ENCODE results near the gene ARFGAP2. TPM values are rescaled to one million over a fixed set of nuclear protein-coding genes. Genes with fewer than 3 reads are reported as not detected.

The ARFGAP2 gene
- total RNA-seq, 1 donor from 2014 or later = 94.2 TPM

DNA sequence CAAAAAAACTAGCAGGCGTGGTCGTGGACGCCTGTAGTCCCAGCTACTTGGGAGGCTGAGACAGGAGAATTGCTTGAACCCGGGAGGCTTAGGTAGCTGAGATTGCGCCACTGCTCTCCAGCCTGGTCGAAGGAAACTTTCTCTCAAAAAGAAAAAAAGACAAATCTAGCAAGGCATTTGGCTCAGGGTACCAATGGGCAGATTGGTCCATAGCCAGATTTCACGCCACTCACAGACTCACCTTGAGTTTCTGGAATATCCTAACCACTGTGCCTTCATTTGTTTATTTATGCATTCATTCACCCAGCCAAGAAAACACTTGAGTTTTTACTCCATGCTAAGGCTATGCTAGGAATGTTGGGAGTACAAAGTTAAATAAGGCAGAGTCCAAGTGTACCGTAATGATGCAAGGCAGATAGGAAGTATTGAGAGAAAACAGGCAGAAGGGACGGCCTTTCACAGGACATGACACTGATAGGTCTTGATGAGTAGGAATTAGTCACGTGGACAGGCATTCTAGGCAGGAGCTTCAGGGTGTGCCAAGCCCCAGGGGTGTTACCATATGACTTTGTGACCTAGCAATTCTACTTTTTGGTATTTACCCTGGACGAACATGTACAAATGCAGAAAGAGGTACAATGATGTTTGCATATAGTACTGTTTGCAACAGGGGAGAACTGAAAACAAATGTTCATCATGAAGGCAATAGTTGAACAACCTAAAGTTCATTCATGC is 12.6 kb upstream of the ARFGAP2 start:
- intact Hi-C loops (cut with DNase I) = no loop called here
- peak; percentile 8 for ATAC-seq
- no peak for DNase-seq (ENCODE audit: low spot score)

GRCh38 chr11:47188259-47188658 is 11.6 kb upstream of the ARFGAP2 start:
- no peak for DNase-seq (ENCODE audit: low spot score)
- intact Hi-C loops (cut with DNase I) = no loop called here
- peak; percentile 18 for ATAC-seq

GRCh38 chr11:47187723-47188122 is 11.0 kb upstream of the ARFGAP2 start:
- intact Hi-C loops (cut with DNase I) = no loop called here
- ATAC-seq (no peak), DNase-seq (ENCODE audit: low spot score) (no peak)

DNA sequence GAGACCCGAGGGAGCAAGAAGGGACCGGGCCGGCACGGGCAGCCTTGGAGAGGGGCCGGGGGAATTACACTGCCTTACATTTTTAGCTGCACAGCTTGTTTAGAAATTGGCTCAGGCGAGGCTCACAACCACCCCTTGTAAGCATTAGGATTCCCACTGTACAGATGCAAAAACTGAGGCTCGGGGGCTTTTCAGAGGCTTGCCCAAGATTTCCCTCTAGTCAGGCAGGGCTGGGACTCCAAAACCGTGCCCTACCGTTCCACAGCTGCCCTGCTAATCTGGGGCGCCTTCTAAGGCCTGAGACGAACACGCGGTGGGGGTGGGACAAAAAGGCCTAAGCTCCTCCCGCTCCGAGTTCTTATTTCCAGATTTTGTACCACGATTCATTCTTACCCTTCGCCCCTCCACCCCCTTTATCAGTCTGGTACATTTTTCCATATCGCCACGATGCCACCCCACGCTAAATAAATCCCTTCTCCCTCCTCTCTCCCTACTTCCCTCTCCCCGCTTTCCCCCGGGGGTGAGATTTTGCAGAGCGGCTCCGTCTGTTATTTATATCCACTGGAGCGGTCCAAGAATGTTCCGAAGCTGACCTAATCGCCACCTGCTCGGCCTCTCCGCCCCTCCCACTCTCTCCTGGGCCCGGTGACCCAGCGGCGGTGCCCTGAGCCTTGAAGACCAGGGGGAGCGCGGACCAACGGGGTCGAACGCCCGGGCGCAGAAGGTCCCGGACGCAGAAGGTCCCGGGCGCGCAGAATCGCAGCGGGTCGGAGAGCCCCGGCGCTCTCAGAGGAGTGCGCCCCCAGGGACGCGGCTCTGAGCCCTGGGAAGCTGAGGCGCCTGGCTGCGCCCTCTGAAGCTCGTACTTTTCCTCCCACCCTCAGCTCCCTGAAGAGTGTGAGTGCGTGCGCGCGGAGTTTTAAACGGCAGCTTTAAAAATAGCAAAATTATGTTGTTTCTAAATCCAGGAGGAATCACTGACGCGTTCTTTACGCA is 10.3 kb upstream of the ARFGAP2 start:
- intact Hi-C loops (cut with DNase I) = no loop called here
- DNase-seq (ENCODE audit: low spot score) = peak; percentile 79

GRCh38 chr11:47186076-47186699 is 9.5 kb upstream of the ARFGAP2 start, which contains the start of gene PACSIN3:
Gene PACSIN3 (minus strand): TSS chr11:47186434. CDS start chr11:47182727, 3,707 bp downstream.
- intact Hi-C loops (cut with DNase I) = no loop called here
- peak; percentile 72 for DNase-seq (ENCODE audit: low spot score)
- ATAC-seq = peak; percentile 4

More for the DNA sequence above, 10.3 kb upstream of the ARFGAP2 start:
- peak; percentile 74 for ATAC-seq

- intact Hi-C loops (cut with DNase I) = no loop called here
- peak; percentile 47 for ATAC-seq
- DNase-seq (ENCODE audit: low spot score) = peak; percentile 79
Measured at GRCh38 chr11:47185305-47186075, 8.8 kb upstream of the ARFGAP2 start.

GRCh38 chr11:47184711-47185304 is 8.1 kb upstream of the ARFGAP2 start:
- ATAC-seq (peak; percentile 41), DNase-seq (ENCODE audit: low spot score) (peak; percentile 79)
- intact Hi-C loops (cut with DNase I) = loop anchor here (5.0 kb wide), 1 partner anchor 72 kb away; the partner anchor contains the start of gene NR1H3

GRCh38 chr11:47183969-47184368 is 7.3 kb upstream of the ARFGAP2 start:
- no peak for DNase-seq (ENCODE audit: low spot score)
- no peak for ATAC-seq
- intact Hi-C loops (cut with DNase I) = loop anchor here (5.0 kb wide), 1 partner anchor 73 kb away; the partner anchor contains the start of gene NR1H3

DNA sequence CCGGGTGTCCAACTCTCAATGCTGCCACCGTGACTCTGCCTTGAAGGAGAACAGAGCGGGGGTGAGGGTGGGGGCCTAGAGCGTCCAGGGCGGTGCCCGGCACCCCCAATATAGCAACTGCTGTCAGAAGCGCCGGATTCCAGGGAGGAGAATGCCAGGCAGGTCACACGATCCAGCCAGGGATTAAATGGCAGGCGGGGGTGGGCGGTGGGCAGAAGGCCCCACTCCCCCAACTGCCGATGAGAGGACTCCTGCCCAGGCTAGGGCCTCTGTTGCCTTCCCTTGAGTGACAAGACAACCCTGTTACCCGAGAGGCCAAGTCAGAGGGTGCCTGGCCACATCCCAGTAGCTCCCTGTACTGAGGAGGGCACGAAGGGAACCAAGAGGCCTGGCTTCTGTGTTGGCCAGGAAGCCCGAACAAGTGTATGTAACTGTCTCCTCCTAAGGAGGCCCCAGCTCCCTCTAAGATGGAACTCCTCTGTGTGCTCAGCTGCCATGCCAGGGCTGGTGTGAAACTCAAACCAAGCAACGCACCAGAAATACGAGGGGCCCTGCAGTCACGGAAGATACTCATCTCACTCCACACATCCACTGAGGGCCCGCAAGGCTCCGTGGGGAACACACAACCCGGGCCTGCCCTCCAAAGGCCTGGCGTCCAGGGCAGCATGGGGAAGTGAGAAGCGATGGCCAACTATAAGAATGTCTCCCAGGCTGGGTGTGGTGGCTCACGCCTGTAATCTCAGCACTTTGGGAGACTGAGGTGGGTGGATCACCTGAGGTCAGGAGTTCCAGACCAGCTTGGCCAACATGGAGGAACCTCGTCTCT is 6.6 kb upstream of the ARFGAP2 start:
- DNase-seq (ENCODE audit: low spot score) (no peak), ATAC-seq (no peak)
- intact Hi-C loops (cut with DNase I) = loop anchor here (5.0 kb wide), 1 partner anchor 74 kb away; the partner anchor contains the start of gene NR1H3

- intact Hi-C loops (cut with DNase I) = loop anchor here (5.0 kb wide), 1 partner anchor 75 kb away; the partner anchor contains the start of gene NR1H3
- no peak for ATAC-seq
Measured at GRCh38 chr11:47182380-47182779, 5.7 kb upstream of the ARFGAP2 start.

GRCh38 chr11:47181271-47181670 is 4.6 kb upstream of the ARFGAP2 start:
- no peak for DNase-seq (ENCODE audit: low spot score)
- intact Hi-C loops (cut with DNase I) = loop anchor here (5.0 kb wide), 1 partner anchor 76 kb away; the partner anchor contains the start of gene NR1H3

More at GRCh38 chr11:47182380-47182779, 5.7 kb upstream of the ARFGAP2 start:
- no peak for DNase-seq (ENCODE audit: low spot score)

GRCh38 chr11:47180006-47180787 is 3.5 kb upstream of the ARFGAP2 start:
- DNase-seq (ENCODE audit: low spot score) (no peak), ATAC-seq (no peak)
- intact Hi-C loops (cut with DNase I) = loop anchor here (5.0 kb wide), 1 partner anchor 77 kb away; the partner anchor contains the start of gene NR1H3

More at GRCh38 chr11:47181271-47181670, 4.6 kb upstream of the ARFGAP2 start:
- ATAC-seq = no peak

DNA sequence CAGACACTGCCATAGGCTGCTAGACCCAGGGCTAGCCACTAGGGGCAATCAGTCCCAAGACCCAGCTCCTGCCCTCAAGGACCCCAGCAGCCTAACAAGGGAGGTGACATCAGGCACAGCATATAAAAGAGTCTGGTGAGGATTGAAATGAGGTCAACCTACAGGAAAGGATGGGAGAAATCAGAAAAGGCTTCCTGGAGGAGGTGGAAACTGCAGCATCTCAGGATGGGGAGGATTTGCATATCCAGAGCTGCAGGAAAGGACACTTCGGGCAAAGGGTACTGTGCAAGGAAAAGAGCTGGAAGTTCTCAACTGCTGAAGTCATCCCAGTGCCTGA is 2.9 kb upstream of the ARFGAP2 start:
- ATAC-seq = no peak
- DNase-seq (ENCODE audit: low spot score) = no peak
- intact Hi-C loops (cut with DNase I) = loop anchor here (10.0 kb wide), 1 partner anchor 175 kb away; the partner anchor contains the start of gene MYBPC3

GRCh38 chr11:47178737-47179654 is 2.3 kb upstream of the ARFGAP2 start:
- intact Hi-C loops (cut with DNase I) = loop anchor here (10.0 kb wide), 1 partner anchor 176 kb away; the partner anchor contains the start of gene MYBPC3
- DNase-seq (ENCODE audit: low spot score) = no peak
- no peak for ATAC-seq

- DNase-seq (ENCODE audit: low spot score) (no peak), ATAC-seq (no peak)
- intact Hi-C loops (cut with DNase I) = loop anchor here (10.0 kb wide), 1 partner anchor 176 kb away; the partner anchor contains the start of gene MYBPC3
Measured at GRCh38 chr11:47178316-47178715, 1.6 kb upstream of the ARFGAP2 start.
